GM21526 (cell line): ENCODE data around the gene SMIM31.
A peak's percentile ranks its signal among the peaks of the same experiment; 100 is the strongest.

Experiments used
- ATAC-seq: cut with Tn5 transposase; IDR thresholded peaks from one replicate; pipeline ENCODE4 v1.9.1; 2021; ENCODE audit warnings: moderate library complexity; ENCODE audit not compliant: unreplicated experiment, low FRiP score

The SMIM31 gene

DNA sequence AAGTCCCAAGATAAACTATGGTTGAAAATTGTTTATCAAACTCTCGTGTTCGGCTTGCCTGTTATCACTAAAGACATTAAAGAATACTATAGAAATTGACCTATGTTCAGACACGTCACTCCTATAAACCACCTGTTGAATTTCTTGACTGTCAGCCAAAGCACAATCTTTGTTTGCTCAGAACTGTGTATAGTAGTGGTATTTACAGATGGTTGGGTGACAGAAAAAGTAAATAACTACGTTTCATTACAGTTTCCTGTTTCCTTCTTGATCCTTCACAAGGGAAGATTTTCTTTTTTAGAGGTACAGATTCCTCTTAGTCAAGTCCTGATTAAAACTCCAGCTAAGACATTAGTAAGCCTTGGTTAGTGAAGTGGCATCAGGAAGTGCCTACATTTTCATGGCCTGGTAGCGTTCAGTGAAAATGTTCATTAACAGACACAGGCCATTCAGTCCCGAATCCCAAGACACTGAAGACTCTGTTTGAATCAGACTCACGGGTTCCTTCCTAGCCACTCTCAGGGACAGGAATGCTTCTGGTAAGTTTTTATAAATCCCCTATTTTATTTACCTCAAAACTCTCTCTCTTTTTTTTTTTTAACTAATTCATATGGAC, at the start of gene SMIM31:
Gene SMIM31, plus strand, starts transcription at position 259 of the 616 bp plus-strand sequence. CDS start 16,313 bp downstream, outside the sequence.
- no peak for ATAC-seq

DNA sequence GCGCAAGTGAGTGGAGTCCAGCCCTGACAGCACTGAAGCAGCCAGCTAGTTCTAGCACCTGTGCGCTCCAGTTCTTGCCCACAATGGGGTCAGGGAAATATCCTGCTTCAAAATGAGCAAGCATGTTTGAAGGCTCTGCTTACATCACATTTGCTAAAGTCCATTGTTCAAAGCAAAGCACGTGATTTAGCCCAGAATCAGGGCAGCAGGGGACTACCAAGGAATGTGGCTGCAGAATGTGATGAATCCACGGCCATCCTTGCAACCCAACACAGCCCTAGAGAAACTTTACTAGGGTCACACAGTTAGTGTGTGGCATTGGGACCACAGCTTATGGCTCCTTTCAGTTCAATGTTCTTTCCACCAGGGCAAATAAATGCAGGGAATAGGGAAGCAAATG, 47.3 kb upstream of the SMIM31 start:
- ATAC-seq: no peak

DNA sequence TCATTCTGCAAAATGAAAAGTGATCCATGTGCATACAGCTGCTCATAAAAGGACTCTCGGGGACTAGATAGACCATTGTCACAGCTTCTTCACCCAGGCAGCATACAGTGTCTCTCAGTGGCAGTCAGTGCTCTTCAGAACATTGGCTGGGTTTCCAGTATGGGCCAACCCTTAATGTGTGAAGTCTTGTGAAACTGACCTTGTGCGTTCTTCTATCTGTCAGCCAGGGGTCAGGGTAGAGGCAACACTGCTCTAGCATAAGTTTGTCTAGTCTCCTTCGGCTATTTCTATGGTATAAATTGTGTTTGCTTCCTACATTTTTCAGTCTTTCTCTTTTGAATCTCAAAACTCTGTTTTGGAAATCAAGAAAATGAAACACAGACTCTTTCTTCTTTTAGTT, 37.0 kb upstream of the SMIM31 start:
- no peak for ATAC-seq

DNA sequence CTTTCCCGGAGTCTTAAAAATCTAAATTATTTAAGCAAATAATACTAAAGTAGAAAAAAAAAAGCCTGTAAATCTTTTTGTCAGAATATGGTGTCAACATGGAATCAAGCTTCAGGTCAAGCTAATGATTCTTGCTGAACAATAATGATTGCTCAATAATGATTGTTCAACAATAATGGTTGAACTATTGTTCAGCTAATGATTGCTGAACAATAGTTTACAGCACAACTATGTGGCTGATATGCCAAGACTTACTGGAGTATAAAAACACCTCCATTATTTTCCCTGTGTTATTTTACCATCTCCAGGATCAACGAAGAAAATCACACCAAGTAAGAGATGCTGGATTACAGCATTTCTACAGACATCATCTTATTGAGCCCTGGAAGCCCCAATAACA, 35.1 kb upstream of the SMIM31 start:
- no peak for ATAC-seq

DNA sequence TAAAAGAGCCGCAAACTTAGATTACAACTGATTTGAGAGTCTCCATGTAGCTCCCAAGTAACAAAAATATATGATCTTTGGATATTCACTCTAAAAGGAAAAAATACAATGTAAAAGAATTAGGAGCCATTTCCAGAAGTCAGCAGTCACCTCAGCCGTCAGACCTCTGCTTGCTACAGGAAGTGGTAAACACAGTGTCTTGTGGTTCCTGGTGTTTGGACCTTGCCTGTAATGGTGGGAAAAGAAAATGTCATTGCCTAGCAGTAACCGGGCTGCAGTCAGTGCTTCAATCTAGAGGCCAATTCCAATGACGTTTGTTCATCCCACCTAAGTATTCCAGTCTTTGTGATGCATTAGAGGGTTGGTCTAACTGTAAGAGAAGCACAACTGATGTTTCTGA, 28.9 kb upstream of the SMIM31 start:
- no peak for ATAC-seq

DNA sequence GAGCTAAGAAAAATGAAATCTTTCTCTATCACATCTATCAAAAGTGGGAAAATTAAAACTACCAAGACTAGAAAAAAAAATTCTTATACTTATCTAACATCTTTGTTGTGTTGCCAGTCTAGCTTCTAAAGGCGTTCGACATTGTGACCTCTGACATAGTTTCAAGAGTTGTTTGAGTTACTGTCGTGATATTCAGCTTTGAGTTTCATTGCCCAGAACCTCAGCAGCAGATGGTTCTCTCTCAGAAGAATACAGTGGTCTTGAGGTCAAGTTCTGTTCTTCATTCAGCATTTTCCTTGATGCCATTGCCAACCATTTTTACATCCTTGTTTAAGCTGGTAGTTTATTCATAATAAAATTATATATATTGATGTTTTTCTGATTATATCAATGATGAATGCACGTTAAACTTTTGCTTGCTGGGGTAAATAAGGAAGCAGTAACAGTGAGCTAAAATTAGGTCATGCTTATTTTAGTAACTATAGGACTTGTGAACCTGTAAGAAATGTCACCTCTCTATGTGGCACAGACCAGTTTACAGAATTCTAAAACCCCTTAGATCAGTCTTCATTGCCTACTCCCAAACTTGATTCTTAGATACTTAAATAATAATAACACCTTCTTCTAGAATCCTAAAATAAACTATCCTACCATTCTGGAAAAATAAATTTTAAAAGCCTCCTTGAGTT, 23.1 kb upstream of the SMIM31 start:
- ATAC-seq: no peak

DNA sequence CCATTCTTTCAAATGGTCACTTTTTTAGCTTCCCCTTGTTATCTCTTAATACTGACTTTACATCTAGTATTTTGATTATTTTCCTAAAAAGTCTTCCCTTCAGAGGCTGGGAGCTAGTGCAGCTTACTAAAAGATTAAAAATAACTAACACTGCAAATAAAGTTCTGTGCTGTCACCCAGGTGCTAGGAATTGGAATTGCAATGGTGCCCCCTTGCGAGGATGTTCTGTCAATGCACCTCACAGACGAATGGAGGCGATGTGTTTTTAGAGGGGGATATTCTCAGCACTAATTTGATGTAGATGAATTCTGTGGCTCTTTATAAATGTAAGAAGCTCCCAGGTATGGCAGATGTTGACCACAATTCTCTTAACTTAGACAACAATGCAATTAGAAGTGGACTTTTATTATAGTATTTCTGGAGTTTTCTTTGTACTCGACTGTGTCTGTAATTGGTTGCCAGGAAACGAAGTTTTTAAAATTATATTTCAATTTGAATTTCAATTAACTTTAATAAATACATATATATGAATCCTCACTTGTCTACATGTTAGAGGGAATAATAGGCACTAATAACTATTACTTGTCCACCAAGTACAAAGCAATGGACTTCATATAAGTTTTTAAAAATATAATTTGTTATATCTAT, 22.0 kb upstream of the SMIM31 start:
- ATAC-seq: no peak

DNA sequence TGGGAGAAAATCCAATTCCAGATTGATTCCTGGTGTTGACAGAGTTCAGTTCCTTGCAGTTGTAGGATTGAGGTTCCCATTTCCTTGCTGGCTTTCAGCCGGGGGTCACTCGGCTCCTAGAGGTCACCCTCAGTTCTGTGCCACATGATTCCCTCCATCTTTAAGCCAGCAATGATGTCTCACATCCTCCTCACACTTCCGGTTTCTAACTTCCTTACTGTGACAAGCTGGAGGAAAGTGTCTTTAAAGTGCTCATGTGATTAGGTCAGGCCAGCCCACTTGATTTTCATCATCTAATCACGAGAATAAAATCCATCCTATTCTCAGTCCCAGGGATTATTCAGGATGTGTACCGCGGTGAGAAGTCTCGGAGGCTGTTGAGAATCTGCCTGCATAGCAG, 19.4 kb upstream of the SMIM31 start:
- peak; percentile 82 for ATAC-seq

DNA sequence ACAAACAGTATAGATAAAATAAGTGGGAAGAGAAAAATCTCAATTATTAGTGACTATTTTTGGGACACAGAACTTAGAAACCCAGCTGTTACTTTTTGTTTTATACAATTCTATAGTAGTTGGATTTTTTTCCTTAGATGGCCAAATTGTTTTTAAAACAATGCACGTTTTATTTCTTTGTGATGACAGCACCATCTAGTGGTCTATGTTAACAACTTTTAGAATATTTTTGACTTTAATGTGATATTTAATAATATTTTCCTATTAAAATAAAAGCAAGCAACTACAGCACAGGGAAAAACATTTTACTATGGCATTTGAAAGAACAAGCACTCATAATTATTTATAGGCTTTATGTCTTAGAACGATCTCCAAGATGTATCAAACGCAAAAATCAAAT, 5.6 kb upstream of the SMIM31 start:
- no peak for ATAC-seq

DNA sequence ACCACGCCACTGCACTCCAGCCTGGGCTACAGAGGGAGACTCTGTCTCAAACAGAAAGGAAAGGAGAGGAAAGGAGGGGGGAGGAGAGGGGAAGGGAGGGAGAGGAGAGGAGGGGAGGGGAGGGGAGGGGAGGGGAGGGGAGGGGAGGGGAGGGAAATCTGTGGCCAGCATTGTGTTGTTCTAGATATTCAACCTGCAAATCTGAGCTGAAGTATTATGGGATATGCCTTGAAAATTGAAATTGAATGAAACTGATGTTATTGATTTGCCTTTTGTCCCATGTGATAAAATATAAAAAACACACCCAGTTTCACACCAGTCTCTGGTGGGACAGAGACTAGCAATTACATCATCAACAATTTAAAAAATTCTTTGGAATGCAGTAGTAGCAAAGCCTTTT, 1.5 kb downstream of the SMIM31 start:
- no peak for ATAC-seq

DNA sequence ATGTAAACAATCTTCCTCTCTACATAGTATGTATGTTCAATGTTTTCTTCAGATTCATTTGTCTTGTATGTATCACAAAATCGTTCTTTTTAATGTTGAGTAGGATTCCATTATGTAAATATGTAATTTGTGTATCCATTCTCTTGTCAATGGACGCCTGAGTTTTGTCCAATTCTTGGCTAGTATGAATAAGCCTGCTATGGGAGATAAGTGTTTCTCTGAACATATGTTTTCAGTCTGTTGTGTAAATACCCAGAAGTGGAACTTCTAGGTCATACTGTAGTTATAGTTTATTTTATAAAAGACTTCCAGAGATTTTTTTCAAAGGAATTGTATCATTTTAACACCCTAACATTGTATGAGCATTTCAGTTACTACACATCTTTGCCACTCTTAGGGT, 2.8 kb downstream of the SMIM31 start:
- ATAC-seq: no peak

DNA sequence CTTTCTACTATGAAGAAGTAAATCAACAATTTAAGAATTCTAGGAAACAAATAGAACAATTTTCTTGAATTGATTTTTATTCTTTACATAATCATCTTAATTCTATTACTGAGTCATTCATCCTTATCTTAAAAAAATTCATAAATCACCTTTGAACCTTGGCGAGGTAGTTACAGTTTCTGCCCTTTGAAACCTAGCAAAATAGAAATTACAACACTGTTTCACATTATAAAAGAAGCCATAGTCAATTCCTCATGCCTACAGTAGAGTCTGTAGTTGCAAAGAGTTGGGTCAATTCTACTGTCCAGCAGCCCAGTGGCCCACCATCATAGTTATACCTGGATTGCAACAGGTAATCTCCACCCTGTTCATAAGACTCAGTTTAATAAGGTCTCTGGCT, 7.3 kb downstream of the SMIM31 start:
- no peak for ATAC-seq

DNA sequence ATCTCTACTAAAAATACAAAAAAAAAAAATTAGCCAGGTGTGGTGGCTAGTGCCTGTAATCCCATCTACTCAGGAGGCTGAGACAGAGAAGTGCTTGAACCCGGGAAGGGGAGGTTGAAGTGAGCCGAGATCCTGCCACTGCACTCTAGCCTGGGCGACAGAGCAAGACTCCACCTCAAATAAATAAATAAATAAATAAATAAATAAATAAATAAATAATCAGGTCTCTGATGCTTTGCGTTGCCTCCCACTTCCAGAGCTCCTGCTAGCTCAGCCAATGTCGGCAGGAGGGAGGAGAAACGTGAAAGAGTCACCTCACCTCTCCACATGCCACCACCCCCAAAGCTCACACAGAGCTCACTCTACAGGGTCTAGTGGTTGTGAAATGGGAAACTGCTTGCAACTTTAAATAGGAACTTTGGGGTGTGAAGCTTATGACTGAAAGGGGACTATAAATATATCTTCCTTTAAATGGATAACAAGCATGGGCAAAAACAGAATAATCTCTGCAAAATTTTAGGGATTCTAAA, 7.9 kb downstream of the SMIM31 start:
- no peak for ATAC-seq

DNA sequence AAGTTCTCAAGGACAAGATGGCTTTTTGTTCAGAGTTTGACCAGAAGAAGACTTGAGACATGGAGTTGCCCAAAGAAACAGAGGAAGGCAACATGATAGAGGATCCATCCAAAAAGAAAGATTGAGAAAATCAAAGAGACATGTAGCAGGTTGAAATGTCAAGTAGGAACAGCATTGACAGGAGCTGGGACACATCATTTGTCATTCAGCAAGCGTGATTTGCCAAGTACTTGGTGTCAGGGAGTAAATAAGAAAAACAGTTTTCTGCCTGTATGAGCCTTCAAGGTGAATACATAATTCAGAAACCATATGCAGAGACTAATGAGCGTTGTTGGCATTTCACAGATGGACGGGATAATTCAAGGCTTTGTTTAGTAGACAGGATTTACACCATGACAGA, 11.2 kb downstream of the SMIM31 start:
- no peak for ATAC-seq

DNA sequence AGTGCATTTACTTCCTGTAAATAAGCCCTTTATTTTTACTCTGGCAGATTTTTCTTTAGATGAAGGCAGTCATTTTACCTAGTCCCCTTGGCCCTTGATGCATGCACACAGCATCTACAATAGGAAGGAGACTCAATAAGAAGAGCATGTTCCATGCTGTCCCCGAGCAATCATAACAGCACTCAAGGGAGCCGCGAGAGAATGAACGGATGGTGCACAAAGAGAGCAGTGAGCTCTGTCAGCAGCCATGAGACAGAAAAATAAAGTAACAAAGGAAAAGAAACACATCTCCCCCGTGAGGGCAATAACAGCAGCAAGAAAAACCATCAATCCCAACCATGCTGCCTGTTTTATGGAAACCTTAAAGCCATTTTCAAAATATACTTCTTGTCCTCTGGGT, 11.9 kb downstream of the SMIM31 start:
- no peak for ATAC-seq

DNA sequence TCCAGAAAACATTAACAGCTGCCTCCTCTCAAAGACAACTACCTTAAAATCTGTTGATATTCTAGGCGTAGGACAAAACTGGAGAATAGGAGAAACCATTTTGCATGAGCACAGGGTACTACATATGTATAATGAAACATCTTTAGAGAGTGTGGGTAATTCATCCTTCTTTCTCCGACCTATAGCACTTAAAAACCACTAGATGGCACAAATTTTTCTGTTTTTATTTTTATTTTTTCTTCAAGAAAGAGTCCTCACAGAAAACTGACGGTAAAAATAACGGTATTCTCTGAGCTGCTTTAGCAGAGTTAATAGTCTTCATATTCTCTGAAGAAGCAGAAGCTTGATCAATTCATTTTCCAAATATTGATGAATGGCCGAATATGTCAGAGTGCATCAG, 14.6 kb downstream of the SMIM31 start:
- no peak for ATAC-seq

DNA sequence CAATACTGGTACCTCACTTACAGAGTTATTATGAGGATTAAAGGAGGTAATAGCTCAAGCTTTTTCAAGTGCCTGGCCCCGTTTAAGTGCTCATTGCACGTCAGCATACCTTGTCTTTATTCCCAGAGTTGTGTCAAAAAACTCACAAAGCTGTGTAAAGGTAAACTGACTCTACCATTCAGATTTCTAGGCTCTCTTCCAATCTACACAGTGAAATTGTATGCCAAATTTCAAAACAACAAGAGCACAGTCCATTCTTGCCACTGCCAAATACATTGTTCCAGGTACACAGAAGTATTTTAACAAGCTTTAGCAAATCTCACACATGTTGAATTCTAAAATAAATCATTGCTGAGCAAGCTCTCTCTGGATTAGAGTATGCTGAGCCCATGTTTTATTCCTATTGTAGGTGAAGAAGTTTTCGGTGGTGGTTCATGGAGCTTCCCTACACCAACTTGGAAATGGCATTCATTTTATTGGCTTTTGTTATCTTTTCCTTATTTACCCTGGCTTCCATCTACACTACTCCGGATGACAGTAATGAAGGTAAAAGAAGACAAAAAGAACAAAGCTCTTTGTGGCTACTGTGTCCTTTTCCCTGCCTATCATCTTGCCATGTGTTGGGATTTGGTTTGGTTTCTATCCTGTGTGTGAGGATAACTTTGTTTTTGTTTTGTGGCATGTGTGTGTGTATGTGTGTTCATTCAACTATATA, 16.2 kb downstream of the SMIM31 start:
- ATAC-seq: no peak

DNA sequence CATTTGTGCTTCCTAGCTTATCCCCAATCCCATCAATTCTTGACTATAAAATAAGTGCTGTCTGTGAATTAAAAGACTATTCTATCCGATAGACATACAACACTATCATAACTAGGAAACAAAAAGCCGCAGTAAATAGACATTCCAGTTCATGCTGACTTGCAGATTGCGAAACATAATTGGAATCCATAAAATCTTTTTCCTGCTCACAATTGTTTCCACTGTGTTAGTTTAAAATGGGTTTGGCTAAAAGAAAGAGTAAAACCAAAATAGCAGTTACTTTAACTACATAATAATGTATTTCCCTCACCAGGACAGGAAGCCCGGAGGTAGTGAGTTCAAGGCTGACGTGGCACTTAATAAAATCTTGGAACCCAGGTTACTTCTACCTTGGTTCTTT, 17.2 kb downstream of the SMIM31 start:
- no peak for ATAC-seq

DNA sequence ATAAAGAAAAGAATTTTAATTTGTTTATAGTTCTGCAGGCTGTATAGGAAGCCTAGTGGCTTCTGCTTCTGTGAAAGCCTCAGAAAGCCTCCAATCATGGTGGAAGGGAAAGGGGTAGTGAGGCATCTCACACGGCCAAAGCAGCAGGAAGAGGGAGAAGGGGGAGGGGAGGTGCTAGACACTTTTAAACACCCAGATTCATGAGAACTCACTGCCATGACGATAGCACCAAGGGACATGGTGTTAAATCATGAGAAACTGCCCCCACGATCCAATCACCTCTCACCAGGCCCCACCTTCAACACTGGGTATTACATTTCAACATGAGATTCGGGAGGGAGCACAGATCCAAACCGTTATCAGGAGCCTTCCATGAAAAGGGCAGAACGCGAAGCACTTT, 18.1 kb downstream of the SMIM31 start:
- ATAC-seq: no peak

DNA sequence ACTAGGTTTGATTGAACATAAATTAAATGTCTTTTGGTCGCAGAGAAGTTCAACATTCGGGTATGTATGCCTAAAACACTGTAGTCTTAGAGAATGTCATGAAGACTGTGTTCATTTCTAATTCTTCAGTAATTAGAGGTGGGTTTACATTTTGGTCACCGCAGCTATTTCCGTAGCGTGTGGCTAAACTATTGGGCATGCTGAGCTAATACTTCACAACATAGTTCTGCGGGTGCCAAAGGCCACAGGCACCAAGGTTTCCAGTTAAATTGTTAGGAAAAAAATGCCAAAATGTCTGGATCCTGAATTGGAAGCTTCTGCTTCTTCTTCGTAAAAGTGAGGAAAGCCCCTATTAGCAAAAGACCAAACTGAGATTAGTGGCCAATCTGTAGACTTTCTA, 25.1 kb downstream of the SMIM31 start:
- no peak for ATAC-seq

DNA sequence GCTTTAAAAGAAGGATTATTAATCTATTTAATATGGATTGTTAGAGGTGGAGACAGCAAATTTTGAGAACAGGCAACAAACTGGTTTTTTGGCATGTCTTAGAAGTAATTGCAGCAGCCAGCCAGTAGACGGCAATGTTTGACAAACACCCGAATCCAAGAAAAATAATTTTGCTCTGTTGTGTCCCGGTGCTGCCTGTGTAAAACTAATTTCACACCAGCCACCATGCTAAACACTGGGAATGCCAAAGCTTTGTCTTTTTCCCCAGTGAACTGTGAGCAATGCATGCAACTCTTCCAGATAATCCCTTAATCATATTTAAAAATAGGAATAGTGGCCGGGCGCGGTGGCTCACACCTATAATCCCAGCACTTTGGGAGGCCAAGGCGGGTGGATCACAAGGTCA, 25.9 kb downstream of the SMIM31 start:
- ATAC-seq: peak; percentile 73
